ENCODE measurements around the gene CEP295NL.
"Not testable (repeated sequence)": the region's sequence is repeated elsewhere in the genome, so short reads cannot be mapped to it uniquely, and the experiment has no call there.

Gene CEP295NL

GRCh38 chr17:78904371-78904770 is 1.4 kb upstream of the CEP295NL start:
- no peak for TF ChIP-seq CTCF (IDR thresholded peaks at IDR 0.05)
- peaks cover 14% of the 10 kb centered on the region for H3K36me3 Mint-ChIP-seq (ENCODE audit: low read depth)
- peaks cover 7% of the 10 kb centered on the region for H3K27me3 Mint-ChIP-seq (ENCODE audit: low read depth, poor library complexity)
- peaks cover 53% of the 10 kb centered on the region for H3K4me1 Mint-ChIP-seq
- no peak overlapping the region for H3K4me3 Mint-ChIP-seq
- no peak for DNase-seq
- no peaks in the 10 kb centered on the region for H3K9me3 Mint-ChIP-seq
- no peak overlapping the region for H3K27ac Mint-ChIP-seq

GRCh38 chr17:78902231-78902630 is 770 bp downstream of the CEP295NL start:
- H3K4me1 Mint-ChIP-seq = peaks cover 65% of the 10 kb centered on the region
- not testable (repeated sequence) for H3K4me3 Mint-ChIP-seq; DNase-seq; H3K9me3 Mint-ChIP-seq; H3K36me3 Mint-ChIP-seq (ENCODE audit: low read depth); H3K27me3 Mint-ChIP-seq (ENCODE audit: low read depth, poor library complexity)
- H3K27ac Mint-ChIP-seq = peak overlapping the region; percentile 48

GRCh38 chr17:78901806-78902205 is 1.2 kb downstream of the CEP295NL start:
- H3K27ac Mint-ChIP-seq = peak overlapping the region; percentile 48
- peaks cover 6% of the 10 kb centered on the region for H3K36me3 Mint-ChIP-seq (ENCODE audit: low read depth)
- H3K27me3 Mint-ChIP-seq (ENCODE audit: low read depth, poor library complexity) = peaks cover 2% of the 10 kb centered on the region
- H3K4me1 Mint-ChIP-seq = peaks cover 66% of the 10 kb centered on the region
- no peaks in the 10 kb centered on the region for H3K9me3 Mint-ChIP-seq
- H3K4me3 Mint-ChIP-seq = no peak overlapping the region
- no peak for DNase-seq
- TF ChIP-seq CTCF (IDR thresholded peaks at IDR 0.05) = no peak

- DNase-seq = no peak
- no peak overlapping the region for H3K27ac Mint-ChIP-seq
- peaks cover 2% of the 10 kb centered on the region for H3K27me3 Mint-ChIP-seq (ENCODE audit: low read depth, poor library complexity)
- TF ChIP-seq CTCF (IDR thresholded peaks at IDR 0.05) = no peak
- peaks cover 69% of the 10 kb centered on the region for H3K4me1 Mint-ChIP-seq
- H3K9me3 Mint-ChIP-seq = no peaks in the 10 kb centered on the region
- H3K4me3 Mint-ChIP-seq = no peak overlapping the region
- peaks cover 6% of the 10 kb centered on the region for H3K36me3 Mint-ChIP-seq (ENCODE audit: low read depth)
Measured at GRCh38 chr17:78900816-78901215, 2.2 kb downstream of the CEP295NL start.

- Mint-ChIP-seq H3K27ac (no peak overlapping the region), H3K27me3 (ENCODE audit: low read depth, poor library complexity) (peaks cover 2% of the 10 kb centered on the region), H3K36me3 (ENCODE audit: low read depth) (peaks cover 6% of the 10 kb centered on the region), H3K4me3 (no peak overlapping the region), H3K9me3 (no peaks in the 10 kb centered on the region), H3K4me1 (peaks cover 70% of the 10 kb centered on the region)
- TF ChIP-seq CTCF (IDR thresholded peaks at IDR 0.05) = no peak
- no peak for DNase-seq
Measured at GRCh38 chr17:78899361-78900260, 3.4 kb downstream of the CEP295NL start.

- Mint-ChIP-seq H3K36me3 (ENCODE audit: low read depth) (peaks cover 6% of the 10 kb centered on the region), H3K9me3 (no peaks in the 10 kb centered on the region), H3K4me1 (peaks cover 63% of the 10 kb centered on the region), H3K27ac (no peak overlapping the region), H3K4me3 (no peak overlapping the region), H3K27me3 (ENCODE audit: low read depth, poor library complexity) (peaks cover 2% of the 10 kb centered on the region)
- no peak for TF ChIP-seq CTCF (IDR thresholded peaks at IDR 0.05)
- DNase-seq = no peak
Measured at GRCh38 chr17:78898947-78899346, 4.1 kb downstream of the CEP295NL start.

Measured in nephron progenitor cell (in vitro differentiated cells).